Activated T-helper 1 cell treated with Interleukin-2 at 50 U/mL for 16 hours (primary cell): ENCODE results near the gene MYBPH.

ENCODE experiments used
- DNase-seq: peaks from one replicate; pipeline ENCODE4 v3.0.0-alpha.2; 2020; ENCODE audit warnings: low read depth

MYBPH gene

GRCh38 chr1:203166192-203166940 is 9.3 kb downstream of the MYBPH start:
- DNase-seq: no peak

GRCh38 chr1:203165800-203166161 is 9.8 kb downstream of the MYBPH start:
- no peak for DNase-seq

- DNase-seq: no peak
Observed at GRCh38 chr1:203165101-203165799, 10.4 kb downstream of the MYBPH start.

- DNase-seq: no peak
Observed at GRCh38 chr1:203163891-203164635, 11.6 kb downstream of the MYBPH start.

- no peak for DNase-seq
Observed at GRCh38 chr1:203162403-203162802, 13.2 kb downstream of the MYBPH start.

GRCh38 chr1:203161703-203162102 is 13.9 kb downstream of the MYBPH start:
- DNase-seq: no peak

- DNase-seq: no peak
Observed at GRCh38 chr1:203161175-203161574, 14.5 kb downstream of the MYBPH start.

- no peak for DNase-seq
Observed at GRCh38 chr1:203159844-203160243, 15.8 kb downstream of the MYBPH start.

GRCh38 chr1:203158960-203159665 is 16.5 kb downstream of the MYBPH start:
- no peak for DNase-seq

GRCh38 chr1:203158423-203158822 is 17.2 kb downstream of the MYBPH start:
- DNase-seq: no peak

- no peak for DNase-seq
Observed at GRCh38 chr1:203156280-203156679, 19.3 kb downstream of the MYBPH start.

- DNase-seq: no peak
Observed at GRCh38 chr1:203153989-203154821, 21.4 kb downstream of the MYBPH start.

GRCh38 chr1:203153051-203153988 is 22.3 kb downstream of the MYBPH start:
- no peak for DNase-seq

- DNase-seq: no peak
Observed at GRCh38 chr1:203152158-203153034, 23.2 kb downstream of the MYBPH start.

GRCh38 chr1:203151362-203152157 is 24.1 kb downstream of the MYBPH start:
- no peak for DNase-seq

- no peak for DNase-seq
Observed at GRCh38 chr1:203150511-203151297, 24.9 kb downstream of the MYBPH start.

- no peak for DNase-seq
Observed at GRCh38 chr1:203149188-203149840, 26.3 kb downstream of the MYBPH start.
